Measurements from ENCODE around the gene SEC61A2.
A peak's percentile ranks its signal among the peaks of the same experiment; 100 is the strongest.

The SEC61A2 gene

GRCh38 chr10:12200850-12201249 is 71.4 kb downstream of the SEC61A2 start:
- no peak for DNase-seq

GRCh38 chr10:12201543-12201942 is 72.1 kb downstream of the SEC61A2 start:
- peak in 1 of 2 donors; percentile 12 for DNase-seq

- no peak for DNase-seq
Measured at GRCh38 chr10:12202226-12202625, 72.7 kb downstream of the SEC61A2 start.

- no peak for DNase-seq
Measured at GRCh38 chr10:12205082-12205481, 75.6 kb downstream of the SEC61A2 start.

- no peak for DNase-seq
Measured at GRCh38 chr10:12207114-12207513, 77.6 kb downstream of the SEC61A2 start.

GRCh38 chr10:12208460-12208859 is 79.0 kb downstream of the SEC61A2 start:
- no peak for DNase-seq

GRCh38 chr10:12212454-12212853 is 83.0 kb downstream of the SEC61A2 start:
- no peak for DNase-seq

GRCh38 chr10:12213621-12214020 is 84.1 kb downstream of the SEC61A2 start:
- no peak for DNase-seq

GRCh38 chr10:12214093-12214492 is 84.6 kb downstream of the SEC61A2 start:
- DNase-seq, result no peak

- peak; percentile 31 to 38 for DNase-seq
Measured at GRCh38 chr10:12214763-12215218, 85.3 kb downstream of the SEC61A2 start.
